NCI-H510A treated with DMSO at 0.1 percent for 48 hours (cell line): Measurements from ENCODE around the gene MCTP2.
A peak's percentile ranks its signal among the peaks of the same experiment; 100 is the strongest.

Experiments
- DNase-seq: peaks from one replicate; lab custom pipeline; 2025; lab: John Stamatoyannopoulos, UW

Gene MCTP2

DNA sequence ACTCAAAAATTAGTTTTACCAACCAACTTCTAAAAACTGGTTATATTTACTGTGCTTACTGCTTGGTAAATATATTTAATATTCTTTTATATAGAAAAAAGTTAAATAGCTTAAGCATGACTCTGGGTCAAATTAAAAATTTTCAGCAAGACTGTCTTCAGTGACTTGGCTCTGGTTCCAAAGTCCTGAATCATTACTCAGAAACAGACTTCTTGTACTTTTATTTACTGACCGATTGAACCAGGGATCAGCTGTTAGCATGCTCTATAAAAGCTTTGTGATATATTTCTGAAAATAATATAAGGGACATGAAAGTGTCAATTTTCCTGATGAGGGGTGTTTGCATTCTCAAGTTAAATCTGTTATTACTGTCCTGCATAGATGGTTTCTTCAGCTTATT, 164.3 kb downstream of the MCTP2 start:
- no peak for DNase-seq

DNA sequence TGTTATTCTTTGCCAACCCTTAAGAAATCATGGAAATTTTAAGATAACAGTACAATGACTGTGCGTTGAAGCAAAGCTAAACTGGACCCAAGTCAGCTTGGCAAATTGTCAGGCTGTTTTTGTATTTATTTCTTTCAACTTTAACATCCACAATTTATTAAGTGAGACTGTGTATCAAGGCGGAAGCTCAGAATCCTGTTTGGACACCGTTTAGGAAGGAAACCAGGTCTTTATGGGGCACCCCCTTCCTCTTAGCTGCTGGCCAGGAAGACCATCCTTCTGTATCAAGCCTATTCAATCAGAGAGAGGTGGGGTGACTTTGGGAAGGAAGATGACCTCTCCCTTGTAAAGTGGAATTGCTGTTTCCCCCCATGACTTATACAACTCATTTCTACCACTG, 166.0 kb downstream of the MCTP2 start:
- DNase-seq = no peak

DNA sequence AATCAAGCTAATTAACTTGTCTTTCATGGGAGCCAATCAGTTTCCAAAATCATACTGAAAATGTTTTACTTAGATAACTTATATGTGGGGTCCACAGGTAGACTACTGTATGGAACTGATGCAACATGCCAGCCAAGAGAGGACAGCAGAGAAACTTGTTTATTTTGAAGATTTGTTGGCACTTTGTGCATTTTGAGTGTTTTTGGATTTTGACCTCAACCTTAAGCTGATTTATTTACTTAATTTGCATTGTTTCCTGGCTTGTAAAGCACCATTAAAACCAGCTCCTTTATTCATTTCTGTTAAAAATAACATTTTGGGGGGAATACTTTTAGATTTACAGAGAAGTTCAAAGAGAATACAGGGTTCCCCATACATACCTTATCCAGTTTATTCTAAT, 166.6 kb downstream of the MCTP2 start:
- DNase-seq = no peak

DNA sequence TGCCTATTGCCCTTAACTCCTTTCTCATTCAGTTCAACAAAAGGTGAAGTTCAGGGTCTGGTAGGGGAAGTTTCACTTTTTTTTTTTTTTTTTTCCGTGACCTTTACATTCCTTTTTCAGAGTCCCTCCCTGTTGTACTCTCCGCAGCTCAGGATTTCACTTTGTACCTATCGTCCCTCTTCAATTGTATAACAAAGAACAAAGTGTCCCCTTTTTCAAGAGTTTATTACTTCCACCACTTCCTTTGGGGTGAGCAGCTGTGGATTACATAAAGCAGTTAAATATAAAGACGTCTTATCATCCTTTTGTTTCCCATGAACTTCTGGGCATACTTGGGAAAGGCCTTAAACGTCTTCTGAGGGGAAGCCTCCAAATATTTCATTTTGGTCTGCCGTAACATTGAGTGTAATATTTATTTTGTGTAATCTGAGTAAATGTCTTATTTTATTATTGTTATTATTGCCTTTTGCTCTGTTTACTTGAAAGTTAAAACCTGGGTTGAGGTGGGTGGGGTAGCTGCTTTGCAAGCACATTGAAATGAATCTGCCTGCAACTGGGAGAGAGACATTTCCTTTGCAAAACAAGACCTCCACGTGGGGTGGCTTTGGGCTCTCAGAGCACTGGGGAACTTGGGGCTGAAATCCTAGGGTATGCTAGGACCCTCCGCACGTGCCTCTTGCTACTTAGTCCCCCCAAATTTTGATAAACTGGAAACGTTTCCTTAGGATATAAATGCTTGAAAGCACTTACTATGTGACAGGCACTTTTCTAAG, 169.4 kb downstream of the MCTP2 start:
- DNase-seq = no peak

DNA sequence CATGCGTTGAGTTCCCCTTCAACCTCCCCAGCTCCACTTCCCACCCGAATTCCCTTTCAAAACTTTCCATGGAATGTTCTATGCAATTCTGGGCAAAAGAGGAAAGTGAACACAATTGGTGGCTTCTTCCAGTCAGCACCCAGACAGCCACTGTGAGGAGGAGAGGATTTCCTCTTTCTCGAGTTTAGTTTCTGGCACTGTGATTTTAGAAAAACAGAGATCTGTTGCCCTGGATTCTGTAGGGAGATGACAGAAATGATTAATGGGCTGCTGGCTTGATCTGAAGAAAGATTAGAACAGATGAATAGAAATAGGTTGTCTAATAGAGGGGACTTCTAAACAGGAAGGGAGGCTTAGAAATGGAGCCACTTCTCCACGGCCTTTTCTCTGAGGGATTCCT, 172.0 kb downstream of the MCTP2 start:
- no peak for DNase-seq

DNA sequence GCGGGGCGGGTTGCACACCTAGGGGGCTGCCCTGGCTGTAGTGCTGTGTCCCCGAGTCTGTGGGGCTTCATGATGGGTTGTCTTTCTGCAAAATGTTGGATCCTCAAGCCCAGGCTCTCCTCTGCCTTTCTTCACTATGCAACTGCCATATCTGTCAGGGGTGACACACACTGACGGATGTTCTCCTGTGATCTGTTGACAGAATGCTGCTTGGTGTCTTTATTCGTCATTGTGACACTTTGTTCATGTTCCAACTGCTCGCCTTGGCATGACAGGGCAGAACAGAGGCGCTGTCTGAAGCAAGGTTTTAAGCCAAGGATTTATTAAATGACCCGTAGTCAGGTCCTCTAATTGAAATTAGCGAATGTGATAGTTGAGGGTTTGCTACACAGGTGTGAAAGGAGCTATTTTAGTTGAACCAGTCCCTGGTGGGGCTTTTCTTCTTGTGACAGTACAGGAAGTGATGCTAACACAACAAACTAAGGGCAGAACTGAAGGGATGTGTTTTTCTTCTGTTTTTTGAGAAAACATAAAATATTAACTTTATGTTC, 173.4 kb downstream of the MCTP2 start:
- no peak for DNase-seq

DNA sequence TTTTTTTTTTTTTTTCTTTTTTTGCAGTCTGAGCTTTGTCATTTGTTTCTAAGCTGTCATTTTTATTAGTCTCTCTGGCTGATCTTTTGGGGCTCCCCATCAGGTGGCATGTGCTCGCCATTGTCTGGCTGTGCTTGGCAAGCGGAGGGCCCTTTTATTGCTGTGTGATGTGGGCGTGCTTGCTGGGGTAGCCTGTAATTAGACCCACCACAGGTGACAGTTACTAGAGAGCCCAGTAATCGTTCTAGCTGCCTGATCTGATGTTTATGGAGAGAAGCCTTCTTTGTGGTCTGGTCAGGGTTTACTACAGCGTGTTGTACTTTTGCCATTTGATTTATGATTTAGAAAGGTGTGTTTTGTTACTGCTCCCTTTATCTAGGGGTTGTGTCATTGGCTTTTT, 179.9 kb downstream of the MCTP2 start:
- DNase-seq = no peak

DNA sequence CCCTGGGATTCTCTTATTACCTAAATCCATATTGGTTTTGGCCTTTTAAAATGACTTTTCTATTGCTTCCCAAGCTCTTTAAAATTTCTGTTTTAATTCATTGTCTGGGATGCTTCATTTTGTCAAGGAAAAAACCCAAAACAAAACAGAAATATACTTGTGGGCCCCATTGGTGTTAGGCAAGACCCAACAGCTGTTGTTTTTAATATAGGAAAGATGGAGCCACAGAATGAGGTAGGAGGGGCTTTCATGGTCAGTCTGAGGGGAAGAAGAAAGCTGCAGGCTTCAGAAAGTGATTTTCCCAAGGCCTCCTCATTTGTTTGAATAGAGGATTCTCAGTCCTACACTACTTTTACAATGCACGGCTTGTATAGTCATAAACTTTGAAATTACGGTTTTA, 180.5 kb downstream of the MCTP2 start:
- no peak for DNase-seq

DNA sequence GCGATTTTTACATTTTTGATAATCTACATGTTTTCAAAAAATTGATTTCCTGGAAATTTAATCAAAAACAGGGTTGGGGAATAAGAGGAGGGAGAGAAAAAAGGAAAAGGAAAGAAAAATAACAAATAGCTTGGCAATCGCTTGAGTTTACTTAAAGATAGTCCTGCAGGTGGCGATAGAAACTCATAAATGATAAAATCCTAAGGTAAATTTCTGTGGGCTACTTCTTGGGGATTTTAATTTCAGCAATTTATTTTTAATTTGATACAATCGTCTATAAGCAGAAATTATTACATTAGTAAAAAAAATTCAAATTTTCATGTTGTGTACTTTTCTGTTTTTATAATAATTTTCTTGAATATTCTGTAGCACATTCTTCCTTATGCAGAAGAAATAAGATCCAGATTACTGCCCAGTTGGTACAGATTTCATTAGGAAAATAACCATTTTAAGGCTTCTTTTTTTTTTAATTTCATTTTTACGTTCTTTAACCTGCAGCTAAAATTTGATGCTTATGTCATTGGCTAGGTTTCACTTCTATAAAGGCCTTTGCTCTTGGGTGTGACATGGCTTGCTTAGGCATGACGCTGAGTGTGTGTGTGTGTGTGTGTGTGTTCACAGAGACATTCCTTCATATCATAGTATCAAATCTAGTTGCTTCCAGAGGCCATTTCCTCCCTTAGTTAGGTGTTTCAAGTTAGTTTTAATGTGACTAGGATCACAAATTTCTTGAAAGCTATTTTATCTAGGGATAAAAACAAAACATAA, 181.8 kb downstream of the MCTP2 start:
- DNase-seq = peak; percentile 1

DNA sequence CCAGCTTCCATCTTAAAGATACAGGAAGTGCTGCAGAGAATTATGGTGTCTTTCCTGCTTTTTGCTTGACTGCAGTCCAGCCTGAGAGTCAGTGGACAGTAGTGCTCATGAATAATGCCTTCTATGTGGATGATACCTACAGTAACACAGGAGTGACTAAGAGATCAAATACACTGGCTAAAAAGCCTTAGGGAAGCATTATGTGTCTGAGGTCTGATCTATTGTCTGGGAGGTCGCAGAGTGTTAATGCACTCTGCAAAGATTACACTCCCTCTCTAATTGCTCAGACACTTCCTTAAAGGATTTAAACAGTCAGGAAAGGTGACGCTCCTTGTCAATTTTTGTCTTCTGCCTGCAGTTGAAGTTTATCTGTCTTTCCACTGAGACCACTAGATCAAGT, 183.6 kb downstream of the MCTP2 start:
- DNase-seq = no peak

DNA sequence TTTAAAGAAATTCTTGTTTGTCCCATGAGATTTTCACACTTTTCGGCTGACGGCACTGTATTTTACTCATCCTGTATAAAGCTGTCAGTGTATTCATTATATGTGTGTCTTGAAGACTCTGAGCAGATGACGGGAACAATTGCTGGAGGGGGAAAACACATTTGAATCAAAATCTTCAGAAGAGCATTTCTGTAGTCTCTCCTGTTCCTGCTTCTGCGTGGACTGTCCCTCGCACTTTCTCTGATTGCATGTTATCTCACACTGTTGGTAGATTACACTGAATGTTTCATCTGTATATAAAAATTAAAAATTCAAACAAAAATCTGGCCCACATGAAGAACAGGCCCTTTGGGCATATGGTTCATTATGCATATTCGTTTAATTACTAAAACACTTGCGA, 184.9 kb downstream of the MCTP2 start:
- no peak for DNase-seq

DNA sequence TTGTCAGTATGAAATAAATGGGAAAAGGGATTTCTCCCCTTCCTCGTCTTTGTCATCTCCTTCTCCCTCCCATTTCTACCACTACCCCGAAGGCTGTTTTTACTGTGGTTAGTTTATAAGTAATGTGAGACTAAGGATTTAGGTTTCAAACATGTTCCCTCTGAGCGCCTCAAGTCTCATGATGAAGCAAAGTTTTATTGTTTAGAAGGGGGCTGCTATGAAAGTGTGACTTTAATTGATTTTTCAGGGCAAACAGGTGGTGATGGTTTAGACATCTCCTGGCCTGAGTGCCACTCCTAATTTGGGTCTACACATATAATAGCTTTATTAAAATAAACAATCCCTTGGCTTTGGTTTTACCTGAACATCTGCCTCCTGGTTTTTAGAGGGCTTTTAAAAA, 185.5 kb downstream of the MCTP2 start:
- no peak for DNase-seq

DNA sequence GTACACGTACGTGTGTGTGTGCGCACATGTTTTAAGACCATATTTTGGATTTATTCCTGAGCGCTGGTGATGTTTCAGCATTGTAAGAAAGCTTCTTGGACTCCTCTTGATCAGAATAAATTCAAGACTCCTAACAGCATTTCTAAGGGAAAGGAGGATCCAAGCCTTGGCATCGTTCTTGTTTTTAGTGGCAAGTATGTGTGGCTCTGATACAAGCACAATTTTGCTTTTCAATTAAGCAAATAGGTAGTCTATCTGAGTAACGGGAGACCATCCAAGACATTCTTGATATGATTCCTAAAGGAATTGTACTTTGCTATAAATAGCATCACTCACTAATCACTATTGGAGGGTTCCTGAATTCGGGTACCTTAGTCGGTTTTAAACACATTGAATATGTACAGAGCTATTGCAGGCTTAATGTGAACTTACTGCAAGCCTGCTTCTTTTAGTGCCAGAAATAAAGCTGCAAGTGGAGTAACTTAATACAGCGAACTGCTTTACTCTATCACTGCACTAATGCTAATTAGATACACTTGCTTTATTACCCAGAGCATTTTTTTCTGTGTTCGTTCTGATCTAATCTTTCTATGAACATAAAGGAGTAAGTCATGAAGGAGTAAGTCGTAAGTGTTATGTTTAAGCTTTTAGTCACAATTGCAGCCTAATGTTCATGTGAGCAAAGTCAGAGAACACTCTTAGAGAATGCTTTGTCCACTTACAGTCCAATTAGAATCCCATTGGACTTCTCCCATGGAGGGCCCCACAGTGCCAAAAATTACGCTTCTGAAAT, 186.3 kb downstream of the MCTP2 start:
- DNase-seq = no peak

DNA sequence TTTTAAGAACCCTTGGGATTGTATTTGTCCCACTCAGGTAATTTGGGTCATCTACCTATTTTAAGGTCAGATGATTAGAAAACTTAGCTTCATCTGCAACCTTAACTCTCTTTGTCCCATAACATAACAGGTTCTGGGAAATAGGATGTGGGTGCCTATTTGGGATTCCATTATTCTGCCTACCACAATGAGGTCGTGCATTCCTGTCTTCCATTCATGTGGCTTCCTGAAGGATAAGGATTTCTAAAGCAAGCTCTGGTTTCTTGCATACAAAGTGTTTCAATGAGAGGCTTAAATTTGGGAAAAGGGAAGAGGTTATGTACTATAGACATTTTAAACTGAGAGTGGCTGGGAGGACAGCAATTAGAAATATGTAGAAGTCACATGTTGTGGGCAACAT, 190.3 kb downstream of the MCTP2 start:
- no peak for DNase-seq

DNA sequence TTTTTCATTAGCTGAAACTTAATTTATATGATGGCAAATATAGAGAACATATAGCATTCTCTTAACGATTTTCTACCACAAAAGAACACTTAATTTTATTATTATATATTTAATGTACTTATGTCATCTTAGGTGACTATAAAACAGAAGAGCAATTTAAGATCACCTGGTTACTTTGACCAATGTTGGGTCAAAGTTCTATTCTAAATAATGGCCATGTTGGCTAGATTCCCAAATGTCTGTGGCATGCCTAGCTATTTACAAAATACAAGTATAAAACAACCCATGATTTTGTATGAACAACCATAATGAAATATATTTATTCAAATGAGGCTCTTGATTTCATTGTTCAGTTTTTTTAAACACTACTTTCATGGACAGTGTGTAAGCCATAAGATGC, 200.9 kb downstream of the MCTP2 start:
- DNase-seq = no peak

DNA sequence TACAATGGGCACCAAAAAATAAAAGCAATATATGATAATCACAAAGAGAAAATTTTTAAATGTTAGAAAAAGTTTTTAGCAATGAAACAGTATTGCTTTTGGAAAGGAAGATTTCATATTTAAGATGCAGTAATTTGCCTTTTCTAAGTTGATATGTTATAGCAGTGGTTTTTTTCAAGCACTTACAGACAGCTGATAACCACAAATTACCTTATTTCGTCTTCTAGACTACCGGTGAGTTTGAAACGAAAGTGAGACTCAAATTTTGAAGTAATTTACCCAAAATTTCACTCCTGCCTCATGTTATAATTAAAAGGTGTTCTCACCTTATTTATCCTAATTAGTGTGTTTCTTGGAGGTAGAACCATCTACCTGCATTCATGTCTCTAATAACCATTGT, 207.8 kb downstream of the MCTP2 start:
- DNase-seq = no peak

DNA sequence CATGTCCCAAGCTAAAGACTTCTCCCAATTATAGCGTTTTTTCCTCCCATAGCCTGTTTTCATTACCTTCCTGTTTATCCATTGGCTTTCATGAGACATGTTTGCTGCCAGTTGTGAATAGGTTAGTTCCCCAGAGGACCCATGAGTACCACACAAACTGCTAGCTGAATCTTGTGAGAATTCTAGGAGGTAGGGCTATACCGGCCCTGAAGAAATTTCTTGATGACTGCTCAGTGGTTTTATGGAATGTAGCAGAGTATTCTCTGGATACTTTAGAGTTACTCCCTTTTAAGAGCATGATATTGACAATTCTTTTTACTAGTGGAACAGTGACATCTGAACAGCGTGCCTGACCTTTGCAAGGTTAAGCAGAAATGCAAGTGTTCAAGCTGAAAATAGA, 210.4 kb downstream of the MCTP2 start:
- DNase-seq = no peak

DNA sequence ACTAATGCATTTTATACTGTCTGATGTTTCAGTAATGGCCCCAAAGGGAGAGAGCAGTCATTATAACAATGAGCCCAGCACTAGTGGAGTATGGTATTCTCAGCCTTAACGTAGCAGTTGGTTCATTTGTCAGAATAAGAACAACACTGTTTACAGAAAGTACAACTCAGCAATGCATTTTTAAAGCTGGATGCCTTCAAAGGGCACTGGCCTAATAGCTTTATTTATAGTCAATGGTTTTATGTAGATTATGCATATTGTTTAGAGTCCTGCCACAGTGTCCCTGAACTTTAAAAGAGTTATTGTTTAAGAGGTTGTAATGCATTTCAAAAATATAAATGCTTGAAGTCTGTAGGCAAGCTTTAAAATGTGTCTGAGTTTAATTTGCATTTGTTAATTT, 211.1 kb downstream of the MCTP2 start:
- no peak for DNase-seq

DNA sequence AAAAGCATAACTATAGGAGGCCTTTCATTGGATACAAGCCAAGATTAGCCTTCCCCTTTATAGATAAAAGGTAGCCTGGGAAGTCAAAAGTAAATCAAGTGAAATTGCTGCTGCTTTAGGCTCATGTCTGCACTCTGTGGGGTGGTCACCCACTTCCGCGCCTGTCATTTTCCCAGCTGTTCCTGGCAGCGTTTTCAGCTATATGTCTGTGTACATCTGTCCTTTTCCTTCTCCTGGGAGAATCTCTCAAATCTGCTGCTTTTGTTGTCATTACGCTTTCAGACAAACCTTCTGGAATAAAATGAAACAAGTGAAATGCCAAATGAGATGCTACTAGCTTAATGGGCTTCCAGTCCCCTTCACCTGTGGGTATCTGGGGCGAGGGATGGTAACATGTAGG, 211.8 kb downstream of the MCTP2 start:
- no peak for DNase-seq

DNA sequence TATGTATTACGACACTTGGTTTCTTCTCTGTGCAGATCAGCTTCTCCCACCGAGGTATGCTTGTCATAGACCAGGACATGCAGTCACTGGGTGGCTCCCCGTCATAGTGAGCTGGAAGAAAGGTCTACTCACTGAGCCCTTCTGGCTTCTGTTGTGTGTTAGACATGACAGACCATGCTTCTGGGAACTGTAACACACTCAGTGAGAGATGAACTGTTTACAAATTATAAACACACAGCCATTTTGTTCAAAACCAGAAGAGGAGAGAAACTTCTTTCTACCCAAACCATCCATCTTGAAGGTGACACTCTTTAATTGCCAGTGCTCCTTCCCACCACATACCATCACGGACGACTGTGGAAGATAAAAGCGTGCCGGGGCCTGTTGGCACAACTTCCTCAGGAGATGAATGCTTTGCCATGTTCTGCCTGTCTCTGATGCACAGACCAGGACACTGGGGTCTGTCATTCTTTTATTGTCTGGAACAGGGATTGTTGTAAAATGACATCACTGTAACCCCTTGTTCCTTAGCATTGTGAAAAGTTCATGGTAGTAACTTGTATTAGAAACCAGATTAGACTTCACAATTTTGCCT, 214.3 kb downstream of the MCTP2 start:
- DNase-seq = no peak

DNA sequence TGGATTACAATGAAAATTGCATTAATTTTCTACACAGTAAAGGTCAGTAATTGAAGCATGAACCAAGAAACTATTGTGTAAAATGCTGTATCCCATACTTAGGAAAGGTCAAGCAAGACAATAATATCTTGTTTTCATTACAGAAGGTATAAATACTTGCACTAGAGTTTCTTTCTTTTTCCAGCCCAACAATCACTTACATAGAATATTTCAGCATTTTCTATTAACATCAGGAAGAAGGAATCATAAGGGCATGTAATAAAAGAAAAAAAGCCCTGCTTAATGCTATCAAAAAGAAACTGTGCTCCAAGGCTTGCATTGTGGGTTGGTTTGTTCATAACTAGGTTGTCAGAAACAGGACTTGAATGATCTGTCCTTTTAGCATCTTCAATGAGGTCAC, 215.1 kb downstream of the MCTP2 start:
- DNase-seq = no peak

DNA sequence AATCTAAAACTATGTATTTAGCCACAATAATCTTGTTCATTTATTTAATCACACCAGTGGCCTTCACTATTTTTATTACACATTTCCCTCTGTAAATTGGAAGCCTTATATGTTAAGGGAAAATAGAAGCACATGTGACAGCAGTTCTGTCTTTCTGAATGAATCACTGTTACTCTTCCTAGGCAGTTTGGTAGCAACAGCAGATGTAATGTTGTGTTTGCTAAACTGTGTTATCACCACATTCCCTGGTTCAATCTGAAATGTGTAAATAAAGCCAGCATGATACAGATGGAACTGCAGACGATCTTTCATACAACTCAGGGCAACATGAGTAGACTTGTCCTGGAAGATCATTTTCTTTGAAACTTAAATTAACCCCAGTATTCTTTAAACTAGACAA, 220.1 kb downstream of the MCTP2 start:
- no peak for DNase-seq
